ENCODE data around the gene ZNF830.
"Not testable (repeated sequence)": the region's sequence is repeated elsewhere in the genome, so short reads cannot be mapped to it uniquely, and the experiment has no call there.

ZNF830 gene

GRCh38 chr17:34961093-34961911 lies at the start of gene ZNF830, which contains the start of gene CCT6B:
TSS of gene ZNF830 (plus strand) at chr17:34961540. CDS start at chr17:34961567, 27 bp downstream.
TSS of gene CCT6B (minus strand) at chr17:34961460. CDS start at chr17:34961393, 67 bp downstream.
- peak; percentile 98 for DNase-seq (ENCODE audit: low spot score)

- no peak for DNase-seq (ENCODE audit: low spot score)
Measured at GRCh38 chr17:34913001-34913400, 48.3 kb upstream of the ZNF830 start.

- DNase-seq (ENCODE audit: low spot score): no peak
Measured at GRCh38 chr17:34916120-34916519, 45.2 kb upstream of the ZNF830 start.

- no peak for DNase-seq (ENCODE audit: low spot score)
Measured at GRCh38 chr17:34917381-34917780, 44.0 kb upstream of the ZNF830 start.

GRCh38 chr17:34920676-34921075 lies 40.7 kb upstream of the ZNF830 start:
- DNase-seq (ENCODE audit: low spot score): no peak

GRCh38 chr17:34926661-34927060 lies 34.7 kb upstream of the ZNF830 start:
- DNase-seq (ENCODE audit: low spot score): no peak

GRCh38 chr17:34930283-34930682 lies 31.1 kb upstream of the ZNF830 start:
- no peak for DNase-seq (ENCODE audit: low spot score)

- DNase-seq (ENCODE audit: low spot score): not testable (repeated sequence)
Measured at GRCh38 chr17:34950780-34951179, 10.6 kb upstream of the ZNF830 start.

GRCh38 chr17:34958438-34958837 lies 2.9 kb upstream of the ZNF830 start:
- no peak for DNase-seq (ENCODE audit: low spot score)

GRCh38 chr17:34974179-34974578 lies 12.8 kb downstream of the ZNF830 start:
- DNase-seq (ENCODE audit: low spot score): no peak

- peak; percentile 19 for DNase-seq (ENCODE audit: low spot score)
Measured at GRCh38 chr17:34974794-34975785, 13.8 kb downstream of the ZNF830 start.

GRCh38 chr17:34979153-34979552 lies 17.8 kb downstream of the ZNF830 start:
- no peak for DNase-seq (ENCODE audit: low spot score)

GRCh38 chr17:34979650-34980352 lies 18.5 kb downstream of the ZNF830 start:
- DNase-seq (ENCODE audit: low spot score): no peak

- peak; percentile 99 for DNase-seq (ENCODE audit: low spot score)
Measured at GRCh38 chr17:34980353-34980680, 19.0 kb downstream of the ZNF830 start, which contains the start of gene LIG3. TSS of gene LIG3 (plus strand) at chr17:34980512. CDS start at chr17:34983006, 2,494 bp downstream.

- DNase-seq (ENCODE audit: low spot score): peak; percentile 87
Measured at GRCh38 chr17:34980681-34981537, 19.6 kb downstream of the ZNF830 start.

GRCh38 chr17:34981538-34982241 lies 20.4 kb downstream of the ZNF830 start:
- no peak for DNase-seq (ENCODE audit: low spot score)

GRCh38 chr17:34987232-34987631 lies 25.9 kb downstream of the ZNF830 start:
- no peak for DNase-seq (ENCODE audit: low spot score)

GRCh38 chr17:34988644-34989043 lies 27.3 kb downstream of the ZNF830 start:
- no peak for DNase-seq (ENCODE audit: low spot score)

GRCh38 chr17:34989473-34989872 lies 28.1 kb downstream of the ZNF830 start:
- no peak for DNase-seq (ENCODE audit: low spot score)

GRCh38 chr17:34990921-34991365 lies 29.6 kb downstream of the ZNF830 start:
- no peak for DNase-seq (ENCODE audit: low spot score)

All from ecto neural progenitor cell (in vitro differentiated cells).